HuH-7 (cell line): ENCODE results near the gene CACNA2D3.
"Not testable (repeated sequence)": the region's sequence is repeated elsewhere in the genome, so short reads cannot be mapped to it uniquely, and the experiment has no call there.

Experiments
- DNase-seq: peaks from one replicate; pipeline ENCODE4 v3.0.0; 2011; ENCODE audit warnings: low spot score

Gene CACNA2D3

DNA sequence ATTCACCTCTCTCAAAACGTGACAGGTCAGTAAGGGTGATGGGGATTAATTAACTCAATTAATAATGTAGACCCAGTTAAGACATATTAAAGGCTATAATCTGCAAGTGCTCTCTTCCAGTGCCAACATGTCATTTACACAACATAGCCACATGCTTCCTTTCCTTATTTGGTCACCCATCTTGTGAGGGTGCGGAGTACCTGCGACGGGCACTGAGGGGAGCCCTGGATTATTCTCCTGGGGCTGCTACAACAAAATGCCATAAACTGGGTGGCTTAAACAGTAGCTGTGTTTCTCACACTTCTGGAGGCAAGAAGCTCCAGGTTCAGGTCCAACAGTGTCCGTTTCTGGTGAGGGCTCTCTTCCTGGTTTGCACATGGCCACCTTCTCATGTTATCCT lies 962.9 kb downstream of the CACNA2D3 start:
- DNase-seq = no peak

DNA sequence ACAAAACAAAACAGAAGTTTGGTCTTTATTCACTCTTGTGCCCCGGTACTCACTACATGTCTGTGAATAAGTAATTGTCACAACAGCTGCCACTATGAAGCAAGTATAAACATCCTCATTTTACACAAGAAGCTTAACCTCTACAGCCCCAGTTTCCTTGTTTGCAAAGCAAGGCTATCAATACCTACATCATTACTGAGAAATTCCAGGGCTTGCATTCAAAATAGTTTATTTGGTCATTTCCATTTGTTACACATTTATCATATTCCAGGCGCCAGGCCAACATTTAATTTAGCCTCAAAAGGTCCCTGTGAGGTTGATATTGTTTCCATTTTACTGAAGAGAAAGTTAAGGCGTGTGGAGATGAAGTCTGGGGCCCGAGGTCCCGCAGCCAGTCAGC lies 966.9 kb downstream of the CACNA2D3 start:
- no peak for DNase-seq

DNA sequence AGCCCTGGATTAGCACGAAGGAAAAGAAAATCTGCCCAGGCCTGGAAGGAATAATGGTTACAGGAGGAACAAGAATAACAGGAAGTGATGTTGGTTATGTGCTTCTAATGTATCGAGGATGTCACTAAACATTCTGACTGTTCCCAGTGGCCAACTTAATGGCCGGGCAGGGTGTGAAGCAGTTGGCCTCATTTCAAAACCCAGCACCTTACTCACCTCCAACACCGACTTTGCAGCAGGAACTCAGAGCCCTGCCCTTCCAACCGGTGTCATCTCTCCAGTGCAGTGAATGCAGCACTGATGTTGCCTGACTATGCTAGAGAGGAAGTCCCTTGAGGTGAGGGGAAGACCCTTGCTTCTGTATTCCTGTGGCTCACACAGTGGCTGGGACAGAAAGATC lies 967.9 kb downstream of the CACNA2D3 start:
- no peak for DNase-seq

DNA sequence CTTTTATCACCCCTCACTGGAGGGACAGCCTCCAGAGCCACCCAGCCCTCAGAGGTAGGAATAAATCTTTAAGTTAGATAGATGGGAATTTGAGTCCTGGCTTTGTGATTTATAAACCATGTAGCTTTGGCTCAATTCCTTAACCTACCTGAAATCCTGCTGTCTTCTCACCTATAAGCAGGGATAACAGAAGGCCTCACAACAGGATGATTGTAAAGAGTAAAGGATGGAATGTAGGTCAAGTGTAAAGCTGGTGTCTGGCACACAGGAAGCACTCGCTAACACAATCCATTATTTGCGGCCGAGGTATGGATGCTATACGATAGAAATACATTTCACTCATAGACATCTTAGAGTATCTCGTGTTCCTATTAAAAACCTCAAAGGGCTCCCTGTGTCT lies 968.4 kb downstream of the CACNA2D3 start:
- DNase-seq = no peak

DNA sequence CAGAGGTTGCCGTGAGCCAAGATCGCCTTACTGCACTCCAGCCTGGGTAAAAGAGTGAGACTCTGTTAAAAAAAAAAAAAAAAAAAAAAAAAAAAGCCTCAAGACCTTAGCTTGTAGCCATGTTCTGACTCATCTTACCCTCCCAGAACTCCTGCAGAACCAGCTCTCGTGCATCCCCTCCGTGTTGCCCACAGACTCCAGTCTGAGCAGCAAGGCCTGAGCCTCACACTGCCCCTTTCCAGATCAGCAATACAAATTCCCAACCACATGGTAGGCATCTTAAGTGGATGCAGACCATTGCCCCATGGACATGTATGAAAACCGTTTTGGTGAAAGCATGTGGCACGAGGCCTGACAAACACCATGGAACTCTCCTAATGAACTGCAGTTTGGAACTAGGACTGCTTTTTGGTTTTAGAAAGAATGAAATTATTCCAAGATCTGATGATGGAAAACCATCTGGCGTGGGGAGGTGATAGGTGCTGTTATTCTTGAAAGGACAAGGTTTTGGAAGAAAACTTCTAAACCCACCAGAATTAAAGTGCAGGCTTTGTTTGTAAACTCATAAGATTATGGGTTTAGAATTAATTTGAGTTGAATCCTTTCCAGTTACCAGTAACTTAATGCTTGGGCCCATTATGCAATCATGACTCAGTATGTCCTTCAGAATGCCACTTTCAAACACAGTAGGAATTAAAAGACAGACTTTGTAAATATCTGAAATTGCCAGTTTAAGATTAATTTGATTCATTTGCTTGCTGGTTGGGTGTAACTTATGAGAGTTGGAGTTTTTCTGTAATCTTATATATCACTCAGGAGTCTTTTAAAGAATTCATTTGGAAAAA lies 969.3 kb downstream of the CACNA2D3 start:
- no peak for DNase-seq

DNA sequence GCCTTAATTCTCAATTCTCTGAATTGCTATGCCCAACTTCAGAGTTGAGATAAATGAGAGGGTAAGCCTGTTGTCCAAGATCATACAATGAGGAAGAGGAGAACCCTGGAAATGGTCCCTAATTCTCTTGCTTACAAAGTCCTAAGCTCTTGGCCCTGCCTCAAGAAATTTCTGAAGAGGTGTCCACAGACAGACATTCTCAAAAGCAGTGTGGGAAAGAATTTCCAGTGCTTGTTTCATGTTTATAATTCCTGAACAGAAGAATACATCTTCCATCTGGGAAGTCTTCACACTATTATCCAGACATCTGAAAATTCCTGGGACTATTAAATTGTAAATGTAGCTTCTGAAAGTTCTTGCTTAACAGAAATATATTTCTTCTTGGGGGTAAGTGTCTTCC lies 972.3 kb downstream of the CACNA2D3 start:
- no peak for DNase-seq

DNA sequence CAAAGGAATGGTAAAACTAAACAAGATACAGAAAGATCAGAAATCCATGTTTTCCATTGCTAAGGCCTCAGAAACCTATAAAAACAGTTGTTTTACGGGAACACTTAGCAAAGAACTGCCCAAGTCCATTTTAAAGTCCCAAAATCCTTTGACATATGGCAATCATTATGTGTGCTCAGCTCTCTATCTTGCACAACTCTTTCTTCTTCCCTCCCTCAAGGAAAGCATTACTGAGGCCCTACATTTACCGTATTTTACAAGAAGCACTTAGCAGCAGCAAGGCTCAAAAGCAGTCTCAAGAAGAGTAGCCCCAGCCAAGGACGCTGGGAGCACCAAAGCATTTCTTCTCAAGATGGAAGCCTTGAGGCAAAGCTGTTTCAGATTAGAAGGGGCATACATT lies 975.1 kb downstream of the CACNA2D3 start:
- no peak for DNase-seq

DNA sequence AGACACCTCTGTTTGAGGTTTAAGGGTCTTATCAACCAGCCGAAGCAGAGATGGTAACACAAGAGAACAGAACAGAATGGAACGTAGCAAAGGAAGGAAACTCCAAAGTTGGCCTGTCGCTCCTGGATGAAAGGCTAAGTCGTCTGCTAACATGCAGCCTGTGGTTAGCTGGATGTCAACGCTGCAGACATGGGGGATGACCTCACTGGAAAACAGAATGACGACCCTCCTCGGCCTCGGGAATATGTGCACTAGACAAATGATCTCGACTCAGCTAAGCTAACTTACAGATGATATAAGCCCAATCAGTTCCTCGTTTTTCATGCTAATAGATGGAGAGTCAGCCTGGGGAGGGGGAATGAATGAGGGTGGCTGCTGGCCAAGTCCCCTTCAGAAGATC lies 983.3 kb downstream of the CACNA2D3 start:
- DNase-seq = no peak

DNA sequence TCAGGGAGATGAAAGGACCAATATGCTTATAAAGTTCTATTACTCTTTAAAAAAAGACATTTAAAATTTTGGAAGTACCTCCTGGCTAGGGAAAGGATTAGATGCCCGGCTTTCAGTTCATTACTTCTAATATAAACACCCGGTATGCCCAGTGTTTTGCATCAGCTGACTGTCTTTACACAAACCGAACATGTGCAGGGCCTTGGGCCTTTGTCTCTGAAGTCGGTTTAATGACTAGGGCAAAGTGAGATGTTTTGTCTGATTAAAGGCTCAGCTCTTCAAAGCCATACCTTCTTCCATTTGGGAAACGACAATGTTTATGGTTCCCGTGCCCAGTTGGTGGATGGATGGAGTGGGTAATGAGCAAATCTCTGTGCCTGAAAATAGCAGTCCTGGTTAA lies 984.8 kb downstream of the CACNA2D3 start:
- no peak for DNase-seq

DNA sequence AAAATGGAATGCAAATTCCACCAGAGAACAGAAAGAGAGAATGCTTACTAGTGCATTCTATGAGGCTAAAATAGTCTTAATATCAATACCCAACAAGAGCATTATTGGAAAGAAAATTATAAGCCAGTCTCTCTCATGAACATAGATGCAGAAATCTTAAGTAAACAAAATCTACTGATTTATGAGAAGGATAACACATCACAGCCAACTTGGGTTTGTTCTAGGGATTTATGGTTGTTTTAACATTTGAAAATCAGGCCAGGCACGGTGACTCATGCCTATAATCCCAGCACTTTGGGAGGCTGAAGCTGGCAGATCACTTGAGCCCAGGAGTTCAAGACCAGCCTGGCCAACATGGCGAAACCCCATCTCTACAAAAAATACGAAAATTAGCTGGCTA lies 989.6 kb downstream of the CACNA2D3 start:
- DNase-seq = not testable (repeated sequence)

DNA sequence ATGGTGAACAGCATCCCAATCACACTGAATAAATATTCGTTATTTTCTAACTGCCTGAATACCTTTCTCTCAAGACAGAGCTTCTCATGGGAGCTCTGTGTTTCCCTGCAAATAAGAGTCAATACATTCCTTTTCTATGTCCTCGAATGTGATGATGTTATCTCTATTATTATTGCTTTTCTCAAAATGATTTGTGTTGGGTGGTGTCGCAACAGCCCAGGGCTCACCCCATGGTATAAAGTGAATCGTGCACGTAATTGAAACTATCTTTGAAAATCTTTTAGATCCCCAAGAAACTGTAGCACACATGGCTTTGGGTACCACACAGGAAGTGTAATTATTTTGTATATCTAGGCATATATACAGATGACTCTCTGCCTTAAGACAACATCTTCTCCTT lies 996.1 kb downstream of the CACNA2D3 start:
- DNase-seq = no peak

DNA sequence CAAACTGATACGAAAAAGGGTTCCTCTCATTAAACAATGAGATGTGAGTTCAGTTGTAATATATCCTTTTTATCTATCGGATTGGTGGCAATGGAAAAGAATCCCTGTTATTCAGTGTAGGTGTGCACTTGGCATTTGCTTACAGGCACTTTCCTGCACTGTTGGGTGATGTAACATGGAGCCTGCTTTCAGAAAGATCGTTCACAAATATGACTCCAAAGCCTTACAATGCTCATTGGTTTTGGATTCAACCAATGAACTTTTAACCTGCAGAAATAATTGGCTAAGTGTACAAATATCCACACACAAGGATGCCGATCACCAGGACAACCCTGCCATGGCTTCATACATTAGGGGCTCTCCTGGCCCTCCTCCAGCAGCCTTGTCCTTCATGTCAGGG lies 996.9 kb downstream of the CACNA2D3 start:
- no peak for DNase-seq

DNA sequence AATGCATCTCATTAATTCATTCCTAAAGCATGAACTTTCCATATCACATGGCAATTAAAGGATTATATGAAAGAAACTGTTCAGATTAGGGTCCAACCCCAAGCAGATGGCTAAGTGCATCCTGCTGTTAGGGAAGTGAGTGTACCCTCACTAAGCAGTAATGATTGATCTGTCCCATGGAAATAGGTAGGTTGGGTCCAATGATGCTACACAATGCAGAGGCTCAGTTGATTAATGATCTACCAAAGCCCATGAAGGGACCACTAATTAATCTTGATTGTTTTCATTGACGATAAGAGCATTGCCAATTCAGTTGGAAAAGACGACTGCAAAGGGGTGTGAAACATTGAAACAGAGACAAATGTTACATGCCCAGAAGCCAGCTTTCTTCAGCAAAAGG lies 1000.0 kb downstream of the CACNA2D3 start:
- no peak for DNase-seq
